ENCODE data around the gene ABLIM1.

The ABLIM1 gene

DNA sequence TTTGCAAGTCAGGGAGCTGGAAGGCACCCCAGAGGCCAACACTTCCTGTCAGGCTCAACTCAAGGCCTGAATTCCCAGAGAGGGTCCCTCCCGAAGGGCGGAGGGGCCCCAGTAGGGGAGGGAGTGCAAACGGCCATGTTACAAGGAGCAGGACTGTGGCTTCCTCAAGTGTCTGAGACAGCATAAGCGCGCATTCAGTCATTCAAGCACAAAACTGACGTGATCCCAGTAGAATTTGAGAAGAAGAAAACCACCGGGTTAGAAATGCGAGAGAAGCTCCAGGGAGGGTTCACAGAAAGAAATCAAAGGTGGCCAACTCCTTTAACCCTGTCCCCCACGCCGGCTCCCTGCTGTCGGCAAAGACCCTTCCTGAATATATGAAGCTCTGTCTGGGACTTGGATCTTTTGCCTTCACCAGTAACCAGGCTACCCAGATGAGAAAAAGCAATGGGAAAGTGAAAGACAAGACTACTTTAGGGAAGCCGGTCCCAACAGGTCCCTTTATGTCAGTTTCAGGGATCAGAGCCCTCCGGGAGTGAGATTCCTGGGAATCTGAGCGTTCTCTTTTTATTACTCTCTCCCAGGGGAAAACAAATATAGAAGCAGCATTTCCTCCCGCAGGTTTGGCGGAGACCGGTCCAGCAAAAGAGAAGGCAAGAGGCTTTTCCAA lies 255.1 kb downstream of the ABLIM1 start:
- Histone ChIP-seq H3K36me3 (ENCODE audit: control insufficient read depth, insufficient read depth, low read length) (no peaks in the 10 kb centered on the region), H3K4me1 (ENCODE audit: control insufficient read depth, insufficient read depth, low read length) (peaks cover 8% of the 10 kb centered on the region), H3K27me3 (ENCODE audit: control insufficient read depth, insufficient read depth, low read length) (peaks cover 49% of the 10 kb centered on the region), H3K9ac (ENCODE audit: low read depth, low read length) (no peak overlapping the region), H3K9me3 (ENCODE audit: control insufficient read depth, insufficient read depth, low read length) (no peaks in the 10 kb centered on the region), H3K4me3 (ENCODE audit: low read depth, low read length) (peak overlapping the region; percentile 66), H3K27ac (ENCODE audit: low read depth, low read length) (peak overlapping the region; percentile 2)

GRCh38 chr10:114402233-114402632 lies 255.8 kb downstream of the ABLIM1 start:
- Histone ChIP-seq H3K4me1 (ENCODE audit: control insufficient read depth, insufficient read depth, low read length) (peaks cover 6% of the 10 kb centered on the region; the same call in 1 of the 2 replicates), H3K36me3 (ENCODE audit: control insufficient read depth, insufficient read depth, low read length) (no peaks in the 10 kb centered on the region), H3K9me3 (ENCODE audit: control insufficient read depth, insufficient read depth, low read length) (no peaks in the 10 kb centered on the region), H3K4me3 (ENCODE audit: low read depth, low read length) (no peak overlapping the region), H3K9ac (ENCODE audit: low read depth, low read length) (no peak overlapping the region), H3K27ac (ENCODE audit: low read depth, low read length) (no peak overlapping the region), H3K27me3 (ENCODE audit: control insufficient read depth, insufficient read depth, low read length) (peaks cover 47% of the 10 kb centered on the region)

- no peaks in the 10 kb centered on the region for H3K9me3 ChIP-seq (ENCODE audit: control insufficient read depth, insufficient read depth, low read length)
- H3K9ac ChIP-seq (ENCODE audit: low read depth, low read length), result no peak overlapping the region
- H3K27ac ChIP-seq (ENCODE audit: low read depth, low read length), result no peak overlapping the region
- peaks cover 6% of the 10 kb centered on the region; the same call in 1 of the 2 replicates for H3K4me1 ChIP-seq (ENCODE audit: control insufficient read depth, insufficient read depth, low read length)
- peaks cover 47% of the 10 kb centered on the region for H3K27me3 ChIP-seq (ENCODE audit: control insufficient read depth, insufficient read depth, low read length)
- H3K36me3 ChIP-seq (ENCODE audit: control insufficient read depth, insufficient read depth, low read length), result no peaks in the 10 kb centered on the region
- H3K4me3 ChIP-seq (ENCODE audit: low read depth, low read length), result no peak overlapping the region
Observed at GRCh38 chr10:114401195-114401791, 256.8 kb downstream of the ABLIM1 start.

GRCh38 chr10:114400091-114400490 lies 258.0 kb downstream of the ABLIM1 start:
- Histone ChIP-seq H3K4me1 (ENCODE audit: control insufficient read depth, insufficient read depth, low read length) (peaks cover 4% of the 10 kb centered on the region; the same call in 1 of the 2 replicates), H3K27ac (ENCODE audit: low read depth, low read length) (no peak overlapping the region), H3K36me3 (ENCODE audit: control insufficient read depth, insufficient read depth, low read length) (no peaks in the 10 kb centered on the region)

DNA sequence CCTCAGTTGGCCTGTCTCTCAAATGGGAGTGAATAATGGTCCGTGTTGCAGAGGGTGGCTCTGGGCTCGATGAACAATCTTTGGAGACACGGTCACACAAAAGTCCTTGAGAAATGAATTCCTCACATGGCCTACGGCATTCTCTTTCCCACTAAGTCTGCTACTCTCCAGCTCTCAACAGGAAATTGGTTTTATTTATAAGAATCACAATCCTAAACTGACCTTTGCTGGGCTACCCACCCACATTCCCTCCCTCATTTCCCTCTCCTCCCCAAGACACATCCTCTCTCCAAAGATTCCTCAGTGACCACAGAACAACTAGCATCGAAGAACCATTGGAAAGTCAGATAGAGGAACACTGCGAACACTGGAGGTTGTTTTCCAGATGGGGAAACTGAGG lies 258.5 kb downstream of the ABLIM1 start:
- Histone ChIP-seq H3K9me3 (ENCODE audit: control insufficient read depth, insufficient read depth, low read length) (no peaks in the 10 kb centered on the region), H3K4me3 (ENCODE audit: low read depth, low read length) (no peak overlapping the region), H3K27me3 (ENCODE audit: control insufficient read depth, insufficient read depth, low read length) (peaks cover 30% of the 10 kb centered on the region), H3K4me1 (ENCODE audit: control insufficient read depth, insufficient read depth, low read length) (peaks cover 3% of the 10 kb centered on the region; the same call in 1 of the 2 replicates), H3K27ac (ENCODE audit: low read depth, low read length) (no peak overlapping the region), H3K36me3 (ENCODE audit: control insufficient read depth, insufficient read depth, low read length) (no peaks in the 10 kb centered on the region), H3K9ac (ENCODE audit: low read depth, low read length) (no peak overlapping the region)

More at GRCh38 chr10:114400091-114400490, 258.0 kb downstream of the ABLIM1 start:
- H3K9ac ChIP-seq (ENCODE audit: low read depth, low read length), result no peak overlapping the region
- no peaks in the 10 kb centered on the region for H3K9me3 ChIP-seq (ENCODE audit: control insufficient read depth, insufficient read depth, low read length)
- no peak overlapping the region for H3K4me3 ChIP-seq (ENCODE audit: low read depth, low read length)
- peaks cover 35% of the 10 kb centered on the region for H3K27me3 ChIP-seq (ENCODE audit: control insufficient read depth, insufficient read depth, low read length)

- H3K4me3 ChIP-seq (ENCODE audit: low read depth, low read length), result no peak overlapping the region
- peaks cover 3% of the 10 kb centered on the region; the same call in 1 of the 2 replicates for H3K4me1 ChIP-seq (ENCODE audit: control insufficient read depth, insufficient read depth, low read length)
- H3K27ac ChIP-seq (ENCODE audit: low read depth, low read length), result no peak overlapping the region
- H3K36me3 ChIP-seq (ENCODE audit: control insufficient read depth, insufficient read depth, low read length), result no peaks in the 10 kb centered on the region
- H3K9me3 ChIP-seq (ENCODE audit: control insufficient read depth, insufficient read depth, low read length), result no peaks in the 10 kb centered on the region
- no peak overlapping the region for H3K9ac ChIP-seq (ENCODE audit: low read depth, low read length)
- peaks cover 22% of the 10 kb centered on the region for H3K27me3 ChIP-seq (ENCODE audit: control insufficient read depth, insufficient read depth, low read length)
Observed at GRCh38 chr10:114398587-114399331, 259.3 kb downstream of the ABLIM1 start.

- no peak overlapping the region for H3K9ac ChIP-seq (ENCODE audit: low read depth, low read length)
- peaks cover 3% of the 10 kb centered on the region; the same call in 1 of the 2 replicates for H3K4me1 ChIP-seq (ENCODE audit: control insufficient read depth, insufficient read depth, low read length)
- peaks cover 11% of the 10 kb centered on the region for H3K27me3 ChIP-seq (ENCODE audit: control insufficient read depth, insufficient read depth, low read length)
- no peaks in the 10 kb centered on the region for H3K9me3 ChIP-seq (ENCODE audit: control insufficient read depth, insufficient read depth, low read length)
- no peaks in the 10 kb centered on the region for H3K36me3 ChIP-seq (ENCODE audit: control insufficient read depth, insufficient read depth, low read length)
- no peak overlapping the region for H3K4me3 ChIP-seq (ENCODE audit: low read depth, low read length)
- H3K27ac ChIP-seq (ENCODE audit: low read depth, low read length), result no peak overlapping the region
Observed at GRCh38 chr10:114397651-114398145, 260.4 kb downstream of the ABLIM1 start.

DNA sequence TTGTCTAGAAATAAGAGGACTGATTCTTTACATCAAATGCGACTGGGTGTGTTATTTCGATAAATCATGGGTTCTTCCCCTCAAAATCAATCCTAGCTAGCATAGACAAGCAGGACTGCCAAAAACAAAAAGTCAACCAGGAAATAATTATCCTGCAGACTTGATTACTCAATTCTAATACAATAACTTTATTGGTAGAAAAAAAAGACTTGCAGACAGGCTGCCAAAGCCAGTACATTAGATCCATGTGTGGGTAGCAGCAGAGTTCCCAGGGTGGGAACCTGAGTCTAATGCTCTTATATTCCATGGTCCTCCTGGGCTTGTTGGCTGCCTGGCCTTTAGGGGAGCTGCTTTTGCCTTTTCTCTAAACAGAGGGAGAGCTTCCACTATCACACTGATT lies 261.6 kb downstream of the ABLIM1 start:
- no peak overlapping the region for H3K27ac ChIP-seq (ENCODE audit: low read depth, low read length)
- no peak overlapping the region for H3K4me3 ChIP-seq (ENCODE audit: low read depth, low read length)
- H3K27me3 ChIP-seq (ENCODE audit: control insufficient read depth, insufficient read depth, low read length), result no peaks in the 10 kb centered on the region
- H3K36me3 ChIP-seq (ENCODE audit: control insufficient read depth, insufficient read depth, low read length), result no peaks in the 10 kb centered on the region
- no peak overlapping the region for H3K9ac ChIP-seq (ENCODE audit: low read depth, low read length)
- H3K4me1 ChIP-seq (ENCODE audit: control insufficient read depth, insufficient read depth, low read length), result no peaks in the 10 kb centered on the region
- H3K9me3 ChIP-seq (ENCODE audit: control insufficient read depth, insufficient read depth, low read length), result no peaks in the 10 kb centered on the region

DNA sequence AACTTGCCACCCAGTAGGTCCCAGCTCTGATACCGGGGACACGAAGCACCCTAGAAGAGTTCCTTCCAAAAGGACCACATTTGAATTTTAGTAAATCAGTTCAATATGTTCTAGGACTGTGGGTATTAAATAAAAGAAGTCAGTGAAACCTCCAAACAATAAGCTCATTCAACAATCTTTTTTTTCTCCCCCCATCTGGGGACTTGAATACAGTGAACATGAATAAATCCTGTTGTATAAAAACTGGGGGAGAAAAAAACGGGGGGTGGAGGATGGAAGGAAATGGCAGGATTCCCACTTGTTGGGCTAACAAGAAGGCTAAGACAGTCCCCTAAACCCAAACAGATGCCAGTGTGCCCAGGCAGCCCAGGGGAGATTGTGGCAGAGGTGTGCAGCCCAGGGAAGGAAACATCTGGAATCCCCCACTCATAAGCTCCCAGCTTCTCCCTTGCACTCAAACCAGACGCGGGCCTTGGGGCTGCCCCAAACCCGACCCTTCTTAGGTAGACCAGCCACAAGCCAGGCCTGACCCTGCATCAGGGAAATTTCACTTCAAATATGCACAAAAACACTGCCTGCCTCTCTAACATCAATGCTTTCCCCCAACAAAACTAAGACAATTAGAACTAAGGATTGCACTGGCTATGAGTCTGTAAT lies 262.6 kb downstream of the ABLIM1 start:
- no peaks in the 10 kb centered on the region for H3K9me3 ChIP-seq (ENCODE audit: control insufficient read depth, insufficient read depth, low read length)
- no peak overlapping the region for H3K9ac ChIP-seq (ENCODE audit: low read depth, low read length)
- H3K4me3 ChIP-seq (ENCODE audit: low read depth, low read length), result no peak overlapping the region
- H3K4me1 ChIP-seq (ENCODE audit: control insufficient read depth, insufficient read depth, low read length), result no peaks in the 10 kb centered on the region
- no peak overlapping the region for H3K27ac ChIP-seq (ENCODE audit: low read depth, low read length)
- H3K27me3 ChIP-seq (ENCODE audit: control insufficient read depth, insufficient read depth, low read length), result no peaks in the 10 kb centered on the region
- H3K36me3 ChIP-seq (ENCODE audit: control insufficient read depth, insufficient read depth, low read length), result no peaks in the 10 kb centered on the region

DNA sequence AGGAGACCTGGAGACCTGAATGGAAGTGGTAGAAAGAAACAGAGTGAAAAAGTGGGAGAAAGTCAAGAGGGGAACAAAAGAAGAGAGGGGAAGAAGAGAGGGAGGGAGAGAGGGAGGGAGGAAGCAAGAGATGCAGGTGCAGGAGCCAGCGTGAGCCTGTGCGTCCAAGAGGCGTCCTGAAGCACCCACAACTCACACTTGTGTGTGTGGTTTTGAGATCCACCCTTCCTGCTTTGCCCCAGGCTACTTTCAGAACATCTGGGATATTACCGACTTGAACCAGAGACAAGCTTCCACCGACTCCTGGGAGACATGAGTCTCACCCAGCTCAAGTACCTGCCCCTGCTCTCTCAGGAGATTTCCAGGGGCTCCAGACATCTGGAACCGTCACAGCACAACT lies 263.5 kb downstream of the ABLIM1 start:
- no peaks in the 10 kb centered on the region for H3K4me1 ChIP-seq (ENCODE audit: control insufficient read depth, insufficient read depth, low read length)
- no peaks in the 10 kb centered on the region for H3K27me3 ChIP-seq (ENCODE audit: control insufficient read depth, insufficient read depth, low read length)
- H3K9me3 ChIP-seq (ENCODE audit: control insufficient read depth, insufficient read depth, low read length), result no peaks in the 10 kb centered on the region
- no peak overlapping the region for H3K27ac ChIP-seq (ENCODE audit: low read depth, low read length)
- no peak overlapping the region for H3K9ac ChIP-seq (ENCODE audit: low read depth, low read length)
- H3K4me3 ChIP-seq (ENCODE audit: low read depth, low read length), result no peak overlapping the region
- no peaks in the 10 kb centered on the region for H3K36me3 ChIP-seq (ENCODE audit: control insufficient read depth, insufficient read depth, low read length)
